D721Med (cell line): ENCODE results near the gene TNS2.

ENCODE experiments used
- DNase-seq: peaks from one replicate; pipeline ENCODE4 v3.0.0; 2011; ENCODE audit warnings: low spot score; ENCODE audit not compliant: insufficient read length
- FAIRE-seq: peaks from 2 replicates; lab custom pipeline; 2011; peaks lifted over from hg19 to GRCh38; lab: Jason Lieb, UNC
- TF ChIP-seq, protein P1 (sequence below): IDR thresholded peaks from 2 replicates; pipeline ENCODE4 v1.5.1; 2012; ENCODE audit warnings: mild to moderate bottlenecking, control low read depth; ENCODE audit not compliant: insufficient read depth; ENCODE audit errors: missing control alignments

Gene TNS2, protein sequence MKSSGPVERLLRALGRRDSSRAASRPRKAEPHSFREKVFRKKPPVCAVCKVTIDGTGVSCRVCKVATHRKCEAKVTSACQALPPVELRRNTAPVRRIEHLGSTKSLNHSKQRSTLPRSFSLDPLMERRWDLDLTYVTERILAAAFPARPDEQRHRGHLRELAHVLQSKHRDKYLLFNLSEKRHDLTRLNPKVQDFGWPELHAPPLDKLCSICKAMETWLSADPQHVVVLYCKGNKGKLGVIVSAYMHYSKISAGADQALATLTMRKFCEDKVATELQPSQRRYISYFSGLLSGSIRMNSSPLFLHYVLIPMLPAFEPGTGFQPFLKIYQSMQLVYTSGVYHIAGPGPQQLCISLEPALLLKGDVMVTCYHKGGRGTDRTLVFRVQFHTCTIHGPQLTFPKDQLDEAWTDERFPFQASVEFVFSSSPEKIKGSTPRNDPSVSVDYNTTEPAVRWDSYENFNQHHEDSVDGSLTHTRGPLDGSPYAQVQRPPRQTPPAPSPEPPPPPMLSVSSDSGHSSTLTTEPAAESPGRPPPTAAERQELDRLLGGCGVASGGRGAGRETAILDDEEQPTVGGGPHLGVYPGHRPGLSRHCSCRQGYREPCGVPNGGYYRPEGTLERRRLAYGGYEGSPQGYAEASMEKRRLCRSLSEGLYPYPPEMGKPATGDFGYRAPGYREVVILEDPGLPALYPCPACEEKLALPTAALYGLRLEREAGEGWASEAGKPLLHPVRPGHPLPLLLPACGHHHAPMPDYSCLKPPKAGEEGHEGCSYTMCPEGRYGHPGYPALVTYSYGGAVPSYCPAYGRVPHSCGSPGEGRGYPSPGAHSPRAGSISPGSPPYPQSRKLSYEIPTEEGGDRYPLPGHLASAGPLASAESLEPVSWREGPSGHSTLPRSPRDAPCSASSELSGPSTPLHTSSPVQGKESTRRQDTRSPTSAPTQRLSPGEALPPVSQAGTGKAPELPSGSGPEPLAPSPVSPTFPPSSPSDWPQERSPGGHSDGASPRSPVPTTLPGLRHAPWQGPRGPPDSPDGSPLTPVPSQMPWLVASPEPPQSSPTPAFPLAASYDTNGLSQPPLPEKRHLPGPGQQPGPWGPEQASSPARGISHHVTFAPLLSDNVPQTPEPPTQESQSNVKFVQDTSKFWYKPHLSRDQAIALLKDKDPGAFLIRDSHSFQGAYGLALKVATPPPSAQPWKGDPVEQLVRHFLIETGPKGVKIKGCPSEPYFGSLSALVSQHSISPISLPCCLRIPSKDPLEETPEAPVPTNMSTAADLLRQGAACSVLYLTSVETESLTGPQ (N-terminal part only)

DNA sequence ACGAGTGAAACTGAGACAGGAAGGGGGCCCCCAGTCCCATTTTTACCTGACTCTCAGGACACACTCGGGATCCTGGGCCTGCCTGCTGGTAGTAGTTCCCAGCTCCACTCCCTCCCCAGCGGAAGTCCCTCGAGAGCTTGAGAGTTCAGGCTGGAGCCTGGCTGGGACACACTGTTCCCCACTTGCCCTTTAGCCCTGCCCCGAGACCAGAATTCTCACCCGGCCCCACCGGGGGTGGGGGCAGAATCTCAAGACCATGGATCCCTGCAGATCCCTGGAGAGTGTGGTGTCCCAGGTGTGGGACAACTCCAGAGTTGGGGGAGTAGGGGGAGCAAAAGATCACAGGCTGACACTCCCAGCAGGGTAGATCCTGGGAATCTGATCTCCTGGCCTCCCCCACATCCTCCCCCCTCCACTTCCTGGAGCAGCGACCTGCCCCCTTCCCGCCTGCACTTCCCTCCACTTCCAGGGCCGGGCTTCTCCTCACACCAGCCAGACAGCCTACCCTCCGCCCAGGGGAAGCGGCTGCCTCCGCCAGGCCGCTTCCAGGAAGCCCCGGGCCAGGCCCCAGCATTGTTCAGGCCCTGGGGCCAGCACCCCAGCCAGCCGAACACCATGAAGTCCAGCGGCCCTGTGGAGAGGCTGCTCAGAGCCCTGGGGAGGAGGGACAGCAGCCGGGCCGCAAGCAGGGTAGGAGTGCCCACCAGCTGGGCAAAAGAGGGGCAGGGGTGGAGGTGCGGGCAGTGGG, at the start of gene TNS2:
Gene TNS2 (plus strand): TSS at position 495 of the 748 bp plus-strand sequence. CDS start 121 bp downstream, at position 616.
- DNase-seq (no peak), FAIRE-seq (no peak)
- TF ChIP-seq, protein P1, sequence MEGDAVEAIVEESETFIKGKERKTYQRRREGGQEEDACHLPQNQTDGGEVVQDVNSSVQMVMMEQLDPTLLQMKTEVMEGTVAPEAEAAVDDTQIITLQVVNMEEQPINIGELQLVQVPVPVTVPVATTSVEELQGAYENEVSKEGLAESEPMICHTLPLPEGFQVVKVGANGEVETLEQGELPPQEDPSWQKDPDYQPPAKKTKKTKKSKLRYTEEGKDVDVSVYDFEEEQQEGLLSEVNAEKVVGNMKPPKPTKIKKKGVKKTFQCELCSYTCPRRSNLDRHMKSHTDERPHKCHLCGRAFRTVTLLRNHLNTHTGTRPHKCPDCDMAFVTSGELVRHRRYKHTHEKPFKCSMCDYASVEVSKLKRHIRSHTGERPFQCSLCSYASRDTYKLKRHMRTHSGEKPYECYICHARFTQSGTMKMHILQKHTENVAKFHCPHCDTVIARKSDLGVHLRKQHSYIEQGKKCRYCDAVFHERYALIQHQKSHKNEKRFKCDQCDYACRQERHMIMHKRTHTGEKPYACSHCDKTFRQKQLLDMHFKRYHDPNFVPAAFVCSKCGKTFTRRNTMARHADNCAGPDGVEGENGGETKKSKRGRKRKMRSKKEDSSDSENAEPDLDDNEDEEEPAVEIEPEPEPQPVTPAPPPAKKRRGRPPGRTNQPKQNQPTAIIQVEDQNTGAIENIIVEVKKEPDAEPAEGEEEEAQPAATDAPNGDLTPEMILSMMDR, result no peak

DNA sequence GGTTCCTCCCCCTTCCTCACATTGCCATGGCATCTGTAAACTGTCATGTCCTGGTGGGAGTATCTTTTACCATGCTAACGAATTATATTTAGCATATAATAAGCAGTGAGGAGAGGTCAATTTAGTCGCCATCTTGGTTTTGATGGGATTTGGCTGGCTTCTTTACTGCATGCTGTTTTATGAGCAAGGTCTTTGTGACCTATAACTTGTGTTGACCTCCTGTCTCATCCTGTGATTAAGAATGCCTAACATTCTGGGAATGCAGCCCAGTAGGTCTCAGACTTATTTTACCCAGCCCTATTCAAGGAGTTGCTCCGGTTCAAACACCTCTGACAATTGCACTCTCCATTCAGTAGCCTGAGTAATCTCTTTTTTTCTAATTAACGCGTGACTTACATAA, 45.7 kb upstream of the TNS2 start:
- DNase-seq, result no peak
- TF ChIP-seq, protein P1, result no peak
- FAIRE-seq, result no peak

DNA sequence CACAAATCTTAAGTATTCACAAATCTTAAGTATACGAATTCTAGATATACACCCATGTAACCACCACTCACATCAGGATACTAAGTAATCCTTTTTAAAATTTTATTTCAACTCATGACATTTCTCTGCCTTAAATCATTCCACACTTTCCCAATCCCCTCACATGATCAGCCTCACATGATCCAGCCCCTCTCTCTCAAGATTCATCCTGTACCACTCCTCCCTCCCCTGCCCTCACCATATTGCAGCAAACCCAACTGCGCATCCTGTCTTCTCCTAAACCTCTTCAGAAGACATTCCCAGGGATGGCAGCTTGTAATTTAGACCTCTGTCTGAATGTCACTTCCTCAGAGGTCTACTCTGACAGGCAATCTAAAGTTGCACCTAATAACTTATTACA, 45.3 kb upstream of the TNS2 start:
- FAIRE-seq (no peak), DNase-seq (no peak)
- TF ChIP-seq, protein P1, result no peak

DNA sequence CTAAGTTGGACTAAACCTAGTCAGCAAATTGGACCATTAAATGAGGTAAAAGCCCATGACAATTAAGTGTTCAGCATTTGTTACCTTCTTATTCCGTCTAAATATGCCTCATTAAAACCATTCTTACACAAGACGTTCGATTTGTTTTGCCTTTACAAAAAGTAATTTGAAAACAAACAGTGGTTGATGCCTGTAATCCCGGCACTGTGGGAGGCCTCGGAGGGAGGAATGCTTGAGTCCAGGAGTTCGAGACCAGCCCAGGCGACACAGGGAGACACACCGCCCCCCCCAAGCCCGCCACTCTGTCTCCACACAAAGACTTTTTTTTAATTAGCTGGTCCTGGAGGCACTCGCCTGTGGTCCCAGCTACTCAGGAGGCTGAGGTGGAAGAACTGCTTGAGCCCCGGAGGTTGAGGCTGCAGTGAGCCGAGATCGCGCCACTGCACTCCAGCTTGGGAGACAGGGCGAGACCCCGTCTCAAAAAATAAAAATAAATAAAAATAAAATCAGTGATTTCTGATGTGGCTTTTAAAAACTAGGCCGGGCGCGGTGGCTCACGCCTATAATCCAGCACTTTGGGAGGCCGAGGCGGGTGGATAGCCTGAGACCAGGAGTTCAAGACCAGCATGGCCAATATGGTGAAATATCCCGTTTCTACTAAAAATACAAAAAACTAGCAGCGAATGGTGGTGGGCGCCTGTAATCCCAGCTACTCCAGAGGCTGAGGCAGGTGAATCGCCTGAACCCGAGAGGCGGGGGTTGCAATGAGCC, 44.5 kb upstream of the TNS2 start:
- DNase-seq (no peak), FAIRE-seq (no peak)
- TF ChIP-seq, protein P1, result no peak

DNA sequence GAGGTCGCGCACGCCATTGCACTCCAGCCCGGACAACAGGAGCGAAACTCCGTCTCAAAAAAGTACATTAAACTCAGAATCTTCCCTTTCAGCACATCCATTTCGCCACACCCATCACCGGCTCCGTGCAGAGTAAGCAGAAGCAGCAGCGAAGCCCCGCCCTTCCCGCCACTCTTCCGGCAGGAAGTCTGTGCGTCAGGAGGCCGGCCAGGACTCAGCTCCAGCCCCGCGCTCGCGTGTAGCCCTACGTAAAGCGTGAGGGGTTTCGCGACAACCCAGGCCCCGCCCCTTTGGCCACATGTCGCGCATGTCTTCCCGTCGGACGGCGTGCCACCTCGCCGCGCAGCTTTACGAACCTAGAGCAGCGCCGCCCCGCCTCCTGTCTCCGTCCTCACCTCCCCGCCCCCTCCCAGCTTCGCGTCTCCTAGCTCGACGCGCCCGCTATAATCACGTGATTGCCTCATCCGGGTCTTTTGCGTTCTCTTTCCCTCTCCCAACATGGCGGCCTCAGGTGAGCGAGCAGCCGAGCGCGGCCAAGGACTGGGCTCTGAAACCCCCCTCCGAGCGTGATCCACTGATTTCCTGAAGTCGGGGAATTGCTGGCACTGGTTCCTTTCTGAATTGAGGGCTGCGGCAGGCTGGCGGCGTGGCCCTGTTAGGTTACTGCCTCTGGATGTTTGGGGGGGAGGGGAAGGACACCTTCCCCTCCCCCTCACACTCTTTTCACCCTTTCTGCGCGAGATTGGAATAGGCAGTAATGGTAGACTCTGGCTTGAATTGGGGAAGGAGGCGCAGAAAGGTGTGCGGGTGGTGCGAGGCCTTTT, 43.7 kb upstream of the TNS2 start, which contains the start of gene EIF4B:
Gene EIF4B (plus strand): TSS at position 471 of the 824 bp plus-strand sequence. CDS start 28 bp downstream, at position 499.
- FAIRE-seq (no peak), DNase-seq (peak; percentile 79)
- TF ChIP-seq, protein P1, result no peak
